ENCODE measurements around the gene ATP1A4.

ATP1A4 gene

DNA sequence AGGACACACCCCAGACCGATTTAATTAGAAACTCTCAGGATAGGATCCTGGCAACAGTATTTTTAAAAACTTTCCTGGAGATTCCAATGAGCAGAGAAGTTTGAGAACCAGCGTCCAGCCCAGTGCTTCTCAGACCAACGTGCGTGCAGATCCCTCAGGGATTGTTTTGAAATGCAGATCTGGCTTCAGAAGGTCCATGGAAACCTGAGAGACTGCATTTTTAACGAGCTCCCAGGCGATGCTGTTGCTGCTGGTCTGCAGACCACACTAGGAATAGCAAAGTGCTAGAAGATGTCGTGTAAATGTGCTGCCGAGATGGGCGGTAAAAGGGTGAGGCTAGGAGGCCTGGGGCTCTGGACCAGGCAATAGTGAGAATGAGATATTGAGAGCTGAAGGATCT is 20.6 kb downstream of the ATP1A4 start:
- no peak for DNase-seq (ENCODE audit: low read depth in 2 of 2)

DNA sequence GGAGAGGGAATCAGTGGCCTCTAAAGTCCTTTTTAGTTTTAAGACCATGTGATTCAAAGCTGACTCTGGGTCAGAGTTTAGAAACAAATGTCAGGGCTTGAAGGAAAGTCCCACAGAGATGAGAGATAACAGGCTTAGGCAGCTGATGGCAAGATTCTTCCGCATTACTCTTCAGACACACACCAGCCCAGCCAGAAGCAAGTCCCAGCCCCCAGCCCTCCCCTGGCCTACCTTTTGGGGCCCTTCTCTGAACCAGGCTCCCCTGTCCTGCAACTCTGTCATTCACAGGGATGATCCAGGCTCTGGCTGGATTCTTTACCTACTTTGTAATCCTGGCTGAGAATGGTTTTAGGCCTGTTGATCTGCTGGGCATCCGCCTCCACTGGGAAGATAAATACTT is 25.8 kb downstream of the ATP1A4 start:
- DNase-seq (ENCODE audit: low read depth in 2 of 2) = no peak

DNA sequence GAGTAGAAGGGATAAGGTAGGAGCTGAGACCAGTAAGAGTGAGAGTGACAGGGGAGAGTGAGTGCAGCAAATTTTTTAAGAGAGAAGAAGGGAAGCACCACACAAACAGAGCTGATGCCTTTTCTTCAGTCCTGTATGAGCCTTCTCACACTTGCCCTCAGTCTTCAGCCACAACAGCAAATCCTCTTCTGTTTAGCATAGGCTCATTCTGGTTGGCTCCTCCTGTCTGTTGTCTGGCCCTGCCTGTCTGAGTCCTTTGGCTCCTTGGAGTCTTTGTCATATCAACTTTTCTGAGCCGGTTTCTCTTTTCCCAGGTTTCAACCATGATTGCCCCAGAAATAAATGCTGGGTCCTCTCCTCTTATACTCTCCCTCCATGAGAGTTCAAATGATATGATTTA is 26.3 kb downstream of the ATP1A4 start:
- no peak for DNase-seq (ENCODE audit: low read depth in 2 of 2)

DNA sequence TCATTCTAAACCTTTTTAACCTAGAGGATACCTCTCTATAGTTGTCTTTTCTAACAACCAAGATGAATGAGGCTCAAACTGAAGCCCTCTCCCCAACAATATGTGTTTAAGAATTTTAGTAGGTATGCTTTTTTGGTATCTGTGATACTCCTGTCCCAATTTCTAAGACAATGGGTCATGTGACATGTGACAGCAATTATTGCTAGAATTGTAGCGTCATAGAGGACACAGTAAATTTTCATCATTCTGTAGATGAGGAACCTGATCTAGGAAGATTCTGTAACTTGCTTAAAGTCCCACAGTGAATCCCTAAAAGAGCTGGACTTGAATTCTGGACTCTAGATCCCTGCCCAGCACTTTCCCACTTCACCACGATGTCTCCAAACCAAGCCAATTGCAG is 27.3 kb downstream of the ATP1A4 start:
- no peak for DNase-seq (ENCODE audit: low read depth in 2 of 2)

DNA sequence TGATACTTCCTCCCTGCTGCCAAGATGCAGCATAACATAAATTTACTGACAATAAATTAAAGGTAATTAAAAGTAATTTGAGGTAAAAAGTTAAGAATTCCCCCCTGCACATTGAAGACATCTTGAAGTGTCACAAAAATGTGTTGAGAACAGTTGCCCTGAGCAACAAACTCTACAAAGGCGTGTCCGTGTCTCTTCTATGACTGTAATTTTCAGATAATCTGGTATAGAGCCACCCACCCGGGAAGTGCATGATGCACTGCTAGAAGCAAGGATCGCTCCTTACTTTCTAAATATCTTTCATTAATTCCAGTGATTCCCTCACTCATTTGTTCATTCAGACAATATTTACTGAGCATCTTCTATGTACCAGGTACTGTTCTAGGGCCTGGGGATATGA is 27.9 kb downstream of the ATP1A4 start:
- no peak for DNase-seq (ENCODE audit: low read depth in 2 of 2)

DNA sequence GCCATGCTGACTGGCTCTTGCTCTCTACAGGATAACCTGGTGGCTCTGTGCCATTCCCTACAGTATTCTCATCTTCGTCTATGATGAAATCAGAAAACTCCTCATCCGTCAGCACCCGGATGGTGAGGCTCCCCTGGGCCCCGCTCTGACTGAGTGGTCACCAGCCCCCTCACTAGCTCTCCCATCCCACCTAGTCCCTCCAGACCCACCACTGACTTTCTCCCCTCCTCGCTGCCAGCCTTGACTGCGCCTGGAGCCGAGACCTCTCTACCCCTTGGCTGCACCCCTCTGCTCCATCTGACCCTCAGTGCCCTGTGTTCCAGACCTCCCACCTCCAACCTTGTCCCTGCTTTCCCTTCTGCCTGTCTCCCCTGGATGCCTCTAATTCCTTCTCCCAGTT is 34.8 kb downstream of the ATP1A4 start:
- no peak for DNase-seq (ENCODE audit: low read depth in 2 of 2)

DNA sequence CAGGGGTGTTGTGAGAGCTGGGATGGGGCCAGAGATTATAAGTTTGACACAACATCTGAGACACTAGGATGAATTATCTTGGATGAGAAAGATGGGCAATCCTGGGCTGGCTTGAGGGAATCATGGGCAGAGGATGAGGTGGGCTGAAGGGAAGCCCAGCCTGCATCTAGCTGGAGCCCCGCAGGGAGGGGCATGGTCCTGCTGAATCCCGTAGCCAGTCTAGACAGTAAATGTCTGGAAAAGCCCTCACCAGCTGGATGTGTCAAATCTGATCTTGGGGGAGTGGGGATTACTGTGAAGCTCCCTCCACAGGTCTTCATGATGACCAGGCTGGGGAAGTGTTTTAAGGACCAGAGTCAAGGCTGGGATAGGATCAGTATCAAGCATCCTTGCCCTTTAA is 35.3 kb downstream of the ATP1A4 start:
- no peak for DNase-seq (ENCODE audit: low read depth in 2 of 2)

DNA sequence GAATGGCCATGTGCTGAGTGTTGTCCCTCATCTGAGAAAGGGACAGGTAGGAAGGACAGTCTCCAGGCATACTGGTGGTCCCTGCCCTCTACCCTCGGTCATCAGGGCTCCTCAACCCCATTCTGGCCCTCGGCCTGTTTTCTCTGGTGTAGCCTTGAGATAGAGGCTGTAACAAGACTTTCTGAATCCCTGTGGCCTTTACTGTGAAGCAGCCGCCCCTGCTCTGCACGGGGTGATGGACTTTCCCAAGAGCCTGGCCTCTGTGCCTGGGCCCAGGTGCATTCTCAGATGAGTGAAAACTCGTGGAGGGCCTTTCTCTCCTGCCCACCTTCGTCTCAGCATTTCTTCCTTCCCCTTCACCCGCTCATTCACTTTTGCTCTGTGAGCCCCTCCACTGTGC is 36.0 kb downstream of the ATP1A4 start:
- no peak for DNase-seq (ENCODE audit: low read depth in 2 of 2)

DNA sequence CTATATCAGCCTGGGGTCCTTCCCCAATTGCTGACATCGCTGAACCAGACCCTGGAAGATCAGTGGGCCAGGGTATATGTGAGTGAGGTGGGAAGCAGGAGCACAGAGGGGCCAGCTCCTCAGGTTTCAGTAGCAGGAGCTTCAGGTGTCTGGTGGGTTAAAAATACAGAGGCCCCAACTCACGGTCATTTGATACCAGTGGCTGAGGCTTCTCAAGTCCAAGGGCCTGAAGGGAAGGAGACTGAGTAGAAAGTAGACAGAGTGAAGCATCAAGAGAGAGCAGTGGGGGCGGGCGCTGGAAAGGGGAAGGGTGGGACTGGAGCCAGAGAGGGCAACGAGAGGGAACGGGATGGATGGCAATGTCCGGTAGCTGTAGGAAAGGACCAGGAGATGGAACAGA is 36.9 kb downstream of the ATP1A4 start:
- no peak for DNase-seq (ENCODE audit: low read depth in 2 of 2)

DNA sequence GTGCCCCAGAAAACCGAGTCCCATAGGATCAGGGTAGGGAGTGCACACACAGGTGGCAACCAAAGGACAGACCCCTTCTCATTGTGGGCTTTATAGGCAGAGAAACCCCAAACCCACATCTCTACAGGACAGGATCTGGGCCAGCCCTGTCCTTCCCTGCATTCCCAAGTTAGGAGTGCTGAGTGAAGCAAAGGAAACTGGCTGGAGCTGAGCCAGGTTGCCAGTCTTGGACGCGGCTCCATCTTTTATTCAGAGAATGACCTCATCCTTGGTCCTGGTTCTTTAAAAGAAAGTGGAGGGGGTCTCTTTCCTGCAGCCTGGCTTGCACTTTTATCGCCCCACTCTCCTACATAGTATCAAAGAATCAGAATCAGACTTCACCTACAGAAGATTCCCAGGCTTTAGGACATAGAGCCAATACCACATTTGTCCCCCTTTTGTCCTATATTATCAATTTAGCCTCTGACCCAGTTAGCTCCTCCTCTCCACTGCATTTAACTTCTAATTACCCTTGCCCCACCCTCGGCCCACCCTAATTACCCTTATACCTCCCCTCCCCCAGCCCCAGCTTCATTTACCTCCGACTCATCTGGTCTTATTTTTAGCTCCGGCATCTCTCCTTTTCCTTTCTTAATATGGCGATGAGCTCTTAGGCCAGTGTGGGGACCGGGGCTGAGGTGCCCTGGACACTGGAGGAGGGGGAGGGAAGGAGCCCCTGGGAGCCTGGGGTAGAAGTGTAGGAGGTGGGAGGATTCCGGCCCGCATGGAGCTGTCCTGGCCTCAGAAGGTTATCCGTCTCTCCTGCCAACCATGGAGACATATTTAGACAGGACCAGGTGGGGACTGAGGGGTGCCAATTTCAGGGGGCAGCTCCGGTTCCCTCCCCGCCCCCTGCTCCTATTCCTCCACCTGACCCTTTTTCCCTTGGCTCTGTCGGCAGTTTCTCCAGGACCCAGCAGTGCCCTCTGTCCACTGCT is 38.5 kb downstream of the ATP1A4 start, which contains the start of gene CASQ1:
Gene CASQ1 (plus strand): TSS at position 927 of the 977 bp plus-strand sequence. CDS start 177 bp downstream, outside the sequence.
- no peak for DNase-seq (ENCODE audit: low read depth in 2 of 2)

DNA sequence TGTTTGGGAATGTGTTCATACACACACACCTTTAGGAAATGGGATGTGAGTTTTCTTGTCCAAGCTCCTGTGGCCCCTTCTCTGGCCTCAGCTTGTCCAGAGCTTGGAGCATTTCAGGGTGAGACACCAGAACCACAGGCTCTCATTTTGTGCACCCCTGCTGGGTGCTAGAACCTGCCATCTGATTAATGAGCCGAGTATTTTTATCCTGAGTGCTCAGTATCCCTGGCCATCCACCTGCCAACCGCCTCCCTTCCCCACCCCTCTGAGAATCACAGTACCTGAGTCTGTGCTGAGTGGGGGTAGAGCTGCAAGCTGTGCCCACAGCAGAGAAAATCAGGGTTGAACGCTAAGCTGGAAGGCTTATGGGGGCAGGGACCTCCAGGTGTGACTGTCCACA is 40.4 kb downstream of the ATP1A4 start:
- DNase-seq (ENCODE audit: low read depth in 2 of 2) = no peak

DNA sequence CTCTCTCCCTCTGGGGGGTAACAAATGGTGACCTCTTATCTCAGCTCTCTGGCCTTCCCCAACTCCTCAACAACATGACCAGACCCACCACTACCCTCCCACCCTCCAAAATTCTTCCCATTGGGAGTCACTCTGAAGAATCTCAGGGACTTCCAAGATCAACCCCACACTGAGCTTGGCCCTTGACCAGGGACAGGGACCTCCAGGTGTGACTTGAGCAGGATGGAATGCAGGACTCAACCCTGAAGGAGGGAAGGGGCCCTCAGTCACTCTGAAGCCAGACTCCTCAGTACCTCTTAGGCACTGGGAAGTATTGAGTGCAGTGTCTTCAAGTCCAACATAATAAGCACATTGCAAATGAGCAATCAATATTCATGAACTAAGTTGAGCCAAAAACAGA is 40.8 kb downstream of the ATP1A4 start:
- no peak for DNase-seq (ENCODE audit: low read depth in 2 of 2)

DNA sequence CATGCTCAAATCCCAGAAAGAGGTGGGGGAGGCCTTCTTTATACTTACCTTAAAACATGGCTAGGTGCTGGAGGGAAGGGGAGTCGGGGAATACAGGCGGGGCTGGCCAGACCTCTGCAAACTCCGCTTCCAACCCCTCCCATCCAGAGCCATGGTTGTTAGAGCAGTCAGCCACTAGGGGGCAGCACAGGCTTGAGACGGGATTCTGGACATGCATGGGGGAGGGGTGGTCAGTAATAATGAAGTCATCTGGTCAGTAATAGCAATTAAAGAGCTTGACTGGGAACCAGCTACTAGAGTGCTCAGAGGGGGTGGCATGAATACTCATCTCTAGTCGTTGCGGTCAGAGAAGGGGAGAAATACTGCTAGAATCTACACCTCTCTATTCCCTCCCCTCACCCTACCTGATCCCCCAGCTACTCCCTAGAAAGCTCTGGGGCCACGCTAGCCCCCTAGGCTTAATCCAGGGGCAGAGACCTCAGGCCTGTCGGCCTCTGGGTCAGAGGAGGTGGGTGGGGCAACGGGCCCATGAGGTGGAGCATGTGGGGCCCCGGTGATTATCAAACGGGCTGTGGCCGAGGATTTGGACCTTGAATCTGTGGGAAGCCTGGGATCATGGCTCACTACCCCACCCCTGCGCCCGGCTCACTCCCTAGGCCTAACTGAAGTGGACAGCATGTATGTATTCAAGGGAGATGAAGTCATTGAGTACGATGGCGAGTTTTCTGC is 41.9 kb downstream of the ATP1A4 start:
- peak; percentile 71 to 84 for DNase-seq (ENCODE audit: low read depth in 2 of 2)

DNA sequence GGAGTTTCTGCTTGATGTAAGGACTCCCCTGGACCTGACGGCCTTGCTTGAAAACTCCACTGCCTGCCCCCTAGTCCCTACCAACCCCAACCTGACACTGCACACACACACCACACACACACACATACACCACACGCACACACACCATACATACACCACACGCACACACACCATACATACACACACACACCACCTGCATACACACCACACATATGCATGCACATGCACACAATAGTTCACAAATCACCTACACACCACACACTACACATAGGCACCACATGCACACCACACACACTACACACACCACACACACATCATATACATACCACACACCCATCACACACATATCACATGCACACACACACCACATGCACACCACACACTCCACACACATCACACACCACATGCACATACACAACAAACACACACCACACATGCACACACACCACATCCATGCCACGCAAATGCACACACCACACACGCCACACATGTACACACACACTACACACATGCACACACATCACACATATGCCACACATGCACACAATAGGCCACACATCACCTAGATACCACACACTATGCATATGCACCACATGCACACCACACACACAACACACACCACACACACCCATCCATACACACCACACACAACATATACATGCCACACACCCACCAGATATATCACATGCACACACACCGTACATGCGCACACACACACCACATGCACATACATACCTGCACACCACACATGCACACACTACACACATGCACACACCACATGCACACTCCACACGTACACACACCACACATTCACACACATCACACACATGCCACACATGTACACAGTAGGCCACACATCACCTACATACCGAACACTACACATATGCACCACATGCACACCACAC is 42.7 kb downstream of the ATP1A4 start:
- no peak for DNase-seq (ENCODE audit: low read depth in 2 of 2)

DNA sequence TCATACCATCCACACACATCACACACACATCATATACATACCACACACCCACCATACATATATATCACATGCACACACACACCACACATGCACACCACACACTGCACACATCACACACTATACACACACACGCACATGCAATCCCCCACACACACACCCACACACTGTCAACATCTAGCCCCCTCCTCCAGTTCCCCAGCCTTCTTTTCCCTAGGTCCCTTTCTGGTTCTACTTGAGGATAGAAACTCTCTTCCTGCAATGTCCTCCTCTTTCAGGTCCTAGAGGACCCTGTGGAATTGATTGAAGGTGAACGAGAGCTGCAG is 43.3 kb downstream of the ATP1A4 start:
- DNase-seq (ENCODE audit: low read depth in 2 of 2) = no peak

DNA sequence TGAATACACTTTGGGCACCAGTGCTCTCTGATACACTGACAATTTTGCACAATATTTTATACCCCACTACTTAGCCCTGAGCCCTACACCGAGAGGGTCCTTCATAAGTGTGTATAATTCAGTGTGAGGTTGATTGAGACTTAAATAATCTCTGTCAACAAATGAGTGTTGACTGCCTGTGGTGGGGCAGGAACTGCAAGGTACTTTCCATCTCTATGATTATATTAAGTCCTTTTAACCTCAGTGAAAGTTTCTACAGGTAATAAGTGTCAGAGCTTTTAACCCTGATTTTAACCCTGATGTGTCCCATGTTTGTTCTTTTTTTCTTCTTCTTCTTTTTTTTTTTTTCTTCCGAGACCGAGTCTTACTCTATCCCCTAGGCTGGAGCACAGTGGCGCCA is 44.7 kb downstream of the ATP1A4 start:
- DNase-seq (ENCODE audit: low read depth in 2 of 2) = no peak

DNA sequence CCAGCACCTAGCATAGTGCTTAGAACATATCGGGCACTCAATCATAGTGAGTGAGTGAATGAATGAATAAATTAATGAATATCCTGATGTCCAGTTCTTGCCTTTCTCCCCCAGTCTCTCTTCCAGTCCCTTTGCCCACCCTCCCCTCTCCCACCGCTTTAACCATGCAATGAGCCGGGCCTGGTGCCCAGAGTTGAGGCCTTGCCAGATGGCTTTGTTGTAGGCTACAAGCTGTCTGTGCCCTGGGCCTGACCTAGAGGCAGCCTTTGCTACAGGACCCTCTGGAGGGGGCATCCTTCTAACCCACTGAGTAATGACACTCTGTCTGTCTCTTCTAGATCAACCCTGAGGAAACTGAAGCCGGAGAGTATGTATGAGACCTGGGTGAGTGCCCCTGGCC is 45.8 kb downstream of the ATP1A4 start:
- DNase-seq (ENCODE audit: low read depth in 2 of 2) = no peak

DNA sequence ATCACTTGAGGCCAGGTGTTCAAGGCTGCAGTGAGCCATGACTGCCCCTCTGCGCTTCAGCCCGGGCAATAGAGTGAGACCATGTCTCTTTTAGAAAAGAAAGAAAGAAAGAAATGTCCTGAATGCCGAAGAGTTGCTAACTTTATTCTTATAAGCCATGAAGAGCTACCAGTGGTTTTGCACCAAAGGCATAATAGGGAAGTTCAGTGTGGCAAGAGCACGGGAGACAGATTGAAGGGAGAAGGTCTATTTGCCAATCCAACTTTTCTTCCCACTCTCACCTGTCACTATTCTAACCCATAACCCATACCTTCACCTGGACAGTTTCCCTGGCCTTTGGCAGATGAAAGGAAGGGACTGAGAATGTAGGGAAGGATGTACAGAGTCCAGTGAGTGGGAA is 49.4 kb downstream of the ATP1A4 start:
- no peak for DNase-seq (ENCODE audit: low read depth in 2 of 2)

DNA sequence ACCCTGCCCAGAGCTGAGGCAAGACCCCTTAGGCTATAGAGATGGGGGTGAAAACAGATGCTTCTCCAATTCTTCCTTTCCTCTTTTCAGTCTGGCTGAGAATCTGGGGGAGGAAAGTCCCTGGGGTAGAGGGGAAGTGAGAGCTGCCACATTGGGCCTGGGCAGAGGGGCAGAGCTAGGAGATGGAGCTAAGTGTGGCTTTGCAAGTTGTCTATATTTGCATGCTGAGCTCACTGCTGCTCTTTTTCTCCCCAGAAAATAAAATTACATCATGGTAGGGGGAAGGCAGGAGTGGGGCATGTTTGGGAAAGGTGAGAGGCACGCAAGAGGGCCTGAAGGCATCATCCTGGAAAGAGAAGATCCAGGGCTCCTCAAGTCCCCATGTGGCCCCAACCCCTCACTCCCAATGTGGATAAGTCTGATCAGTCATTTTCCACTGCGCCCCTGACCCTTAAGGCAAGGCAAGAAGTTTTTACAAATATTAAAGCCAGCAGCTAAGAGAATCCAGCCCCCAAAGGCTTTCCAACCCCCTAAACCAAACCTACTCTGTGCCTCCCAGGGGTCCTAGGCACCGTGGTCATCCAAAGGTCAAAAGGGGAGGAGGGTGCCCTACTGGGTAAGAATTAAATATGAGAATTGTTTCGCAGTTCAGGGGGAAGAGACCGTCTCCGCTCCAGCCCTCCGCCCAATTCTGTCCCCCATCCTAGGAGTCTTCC is 53.3 kb downstream of the ATP1A4 start:
- DNase-seq (ENCODE audit: low read depth in 2 of 2) = peak in 1 of 2 donors; percentile 7

DNA sequence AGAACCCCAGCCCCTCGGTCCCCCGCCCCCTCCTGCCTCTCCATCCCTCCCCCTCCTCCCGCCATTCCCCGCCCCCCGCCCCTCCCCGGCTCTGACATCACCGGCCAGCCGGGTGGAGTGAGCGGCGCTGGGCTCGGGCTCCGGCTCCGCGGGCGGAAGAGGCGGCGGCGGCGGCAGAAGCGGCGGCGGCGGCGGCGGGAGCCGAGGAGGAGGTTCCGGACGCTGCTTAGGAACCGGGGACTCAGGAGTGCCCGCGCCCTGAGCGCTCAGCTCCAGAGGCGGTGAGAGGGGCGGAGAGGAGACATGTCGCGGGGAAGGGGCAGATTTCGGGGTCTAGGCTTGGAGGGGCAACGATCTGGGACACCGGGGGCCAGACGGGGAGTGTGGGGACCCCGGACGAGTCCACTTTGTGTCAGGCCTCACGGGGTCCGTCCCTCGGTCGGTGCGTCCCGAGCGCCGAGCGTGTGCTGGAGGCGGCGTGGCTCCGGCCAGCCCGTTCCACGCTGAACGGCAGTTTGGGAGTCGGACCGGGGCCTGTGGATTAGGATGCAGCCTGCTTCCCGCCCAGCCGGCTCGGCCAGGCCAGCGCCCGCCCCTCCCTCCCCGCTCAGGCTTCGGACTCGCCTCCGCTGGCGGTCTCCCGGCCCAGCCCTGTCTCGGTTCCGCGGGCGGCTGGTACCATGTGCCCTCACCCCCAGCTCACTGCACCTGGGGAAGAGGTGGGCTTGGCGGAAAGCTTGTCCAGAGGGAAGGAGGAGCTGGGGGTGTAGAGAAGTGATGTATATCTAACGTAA is 54.0 kb downstream of the ATP1A4 start, which contains the start of gene PEA15:
Gene PEA15 (plus strand): TSS at position 143 of the 794 bp plus-strand sequence. CDS start 6,161 bp downstream, outside the sequence.
- DNase-seq (ENCODE audit: low read depth in 2 of 2) = peak; percentile 58 to 68
